ENCODE data around the gene MRPL51.
"Not testable (repeated sequence)": the region's sequence is repeated elsewhere in the genome, so short reads cannot be mapped to it uniquely, and the experiment has no call there.

Gene MRPL51

GRCh38 chr12:6532051-6532926 is 39.2 kb upstream of the MRPL51 start:
- no peak for DNase-seq (ENCODE audit: low spot score)

GRCh38 chr12:6530576-6531260 is 37.7 kb upstream of the MRPL51 start:
- DNase-seq (ENCODE audit: low spot score) = no peak

- DNase-seq (ENCODE audit: low spot score) = no peak
These were observed 36.3 kb upstream of the MRPL51 start for GRCh38 chr12:6529291-6529737.

- DNase-seq (ENCODE audit: low spot score) = no peak
These were observed 35.6 kb upstream of the MRPL51 start for GRCh38 chr12:6528539-6529235.

- DNase-seq (ENCODE audit: low spot score) = no peak
These were observed 34.6 kb upstream of the MRPL51 start for GRCh38 chr12:6527711-6528110.

- DNase-seq (ENCODE audit: low spot score) = no peak
These were observed 33.9 kb upstream of the MRPL51 start for GRCh38 chr12:6526766-6527525.

GRCh38 chr12:6526201-6526600 is 33.1 kb upstream of the MRPL51 start:
- DNase-seq (ENCODE audit: low spot score) = no peak

GRCh38 chr12:6524648-6525047 is 31.6 kb upstream of the MRPL51 start:
- DNase-seq (ENCODE audit: low spot score) = no peak

- no peak for DNase-seq (ENCODE audit: low spot score)
These were observed 30.6 kb upstream of the MRPL51 start for GRCh38 chr12:6523708-6524107.

- DNase-seq (ENCODE audit: low spot score) = no peak
These were observed 29.1 kb upstream of the MRPL51 start for GRCh38 chr12:6522193-6522592.

GRCh38 chr12:6520186-6520585 is 27.1 kb upstream of the MRPL51 start:
- no peak for DNase-seq (ENCODE audit: low spot score)

- DNase-seq (ENCODE audit: low spot score) = no peak
These were observed 15.0 kb upstream of the MRPL51 start for GRCh38 chr12:6508087-6508486.

- DNase-seq (ENCODE audit: low spot score) = no peak
These were observed 14.3 kb upstream of the MRPL51 start for GRCh38 chr12:6507102-6507998.

GRCh38 chr12:6500466-6500865 is 7.4 kb upstream of the MRPL51 start:
- DNase-seq (ENCODE audit: low spot score) = no peak

- DNase-seq (ENCODE audit: low spot score) = not testable (repeated sequence)
These were observed 4.2 kb upstream of the MRPL51 start for GRCh38 chr12:6497291-6497690.

GRCh38 chr12:6494968-6495367 is 1.9 kb upstream of the MRPL51 start:
- DNase-seq (ENCODE audit: low spot score) = no peak

GRCh38 chr12:6494258-6494743 is 1.2 kb upstream of the MRPL51 start:
- DNase-seq (ENCODE audit: low spot score) = no peak

GRCh38 chr12:6493497-6494257 is 615 bp upstream of the MRPL51 start, which contains the start of gene NCAPD2:
TSS of gene NCAPD2 (plus strand) at chr12:6494102. CDS start at chr12:6495099, 997 bp downstream.
- DNase-seq (ENCODE audit: low spot score) = peak; percentile 84

GRCh38 chr12:6490673-6491072 is 2.4 kb downstream of the MRPL51 start:
- DNase-seq (ENCODE audit: low spot score) = not testable (repeated sequence)

- no peak for DNase-seq (ENCODE audit: low spot score)
These were observed 3.6 kb downstream of the MRPL51 start for GRCh38 chr12:6489449-6489848.
